ENCODE data around the gene MSH3. TPM values are rescaled to one million over a fixed set of nuclear protein-coding genes. Genes with fewer than 3 reads are reported as not detected.

The MSH3 gene
- polyA plus RNA-seq, result 13.8 TPM
- long read RNA-seq, donor 1, partial matches to known transcripts, result 27 of 27 reads
- long read RNA-seq, donor 1, other reads (novel, unspliced or antisense), result 0 of 27 reads
- long read RNA-seq, donor 2, result 0 reads
- long read RNA-seq, donor 3, result 0 reads
- long read RNA-seq, donor 4, result 0 reads
- long read RNA-seq, donor 5, result 0 reads
- long read RNA-seq, donor 6, result 0 reads
- long read RNA-seq, donor 7, partial matches to known transcripts, result 9 of 9 reads
- long read RNA-seq, donor 7, other reads (novel, unspliced or antisense), result 0 of 9 reads
- long read RNA-seq, donor 8, full-length matches to known transcripts, result 2 of 2 reads
- long read RNA-seq, donor 8, partial matches to known transcripts, result 0 of 2 reads
- long read RNA-seq, donor 8, other reads (novel, unspliced or antisense), result 0 of 2 reads
- long read RNA-seq, donor 9, result 0 reads
- long read RNA-seq, donor 10, full-length matches to known transcripts, result 1 of 1 reads
- long read RNA-seq, donor 10, partial matches to known transcripts, result 0 of 1 reads
- long read RNA-seq, donor 10, other reads (novel, unspliced or antisense), result 0 of 1 reads
- long read RNA-seq, donor 11, result 0 reads

DNA sequence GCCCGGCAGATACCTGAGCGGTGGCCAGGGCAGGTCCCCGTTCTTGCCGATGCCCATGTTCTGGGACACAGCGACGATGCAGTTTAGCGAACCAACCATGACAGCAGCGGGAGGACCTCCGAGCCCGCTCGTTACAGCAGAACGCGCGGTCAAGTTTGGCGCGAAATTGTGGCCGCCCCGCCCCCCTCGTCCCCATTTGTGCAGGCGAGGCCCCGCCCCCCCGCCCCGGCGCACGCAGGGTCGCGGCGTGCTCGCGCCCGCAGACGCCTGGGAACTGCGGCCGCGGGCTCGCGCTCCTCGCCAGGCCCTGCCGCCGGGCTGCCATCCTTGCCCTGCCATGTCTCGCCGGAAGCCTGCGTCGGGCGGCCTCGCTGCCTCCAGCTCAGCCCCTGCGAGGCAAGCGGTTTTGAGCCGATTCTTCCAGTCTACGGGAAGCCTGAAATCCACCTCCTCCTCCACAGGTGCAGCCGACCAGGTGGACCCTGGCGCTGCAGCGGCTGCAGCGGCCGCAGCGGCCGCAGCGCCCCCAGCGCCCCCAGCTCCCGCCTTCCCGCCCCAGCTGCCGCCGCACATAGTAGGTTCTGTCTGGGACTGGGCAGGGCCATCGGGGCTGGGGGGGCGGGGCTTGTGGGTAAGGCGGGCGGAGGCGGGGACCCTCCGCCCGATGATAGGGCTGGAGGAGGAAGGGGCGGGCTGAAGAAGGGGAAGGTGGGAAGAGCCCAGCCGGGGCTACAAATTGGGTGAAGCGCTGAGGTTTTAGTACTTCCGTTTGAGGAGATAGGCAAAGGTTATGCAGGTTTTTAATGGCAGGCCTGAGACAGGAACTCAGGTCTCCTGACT is at the start of gene MSH3, which contains the start of gene DHFR:
Gene MSH3, plus strand, starts transcription at position 262 of the 840 bp plus-strand sequence. Its CDS starts 76 bp downstream, at position 338.
Gene DHFR, minus strand, starts transcription at position 593 of the 840 bp plus-strand sequence. Its CDS starts 494 bp downstream, at position 99.
- Histone ChIP-seq H3K36me3 (ENCODE audit: control insufficient read depth, insufficient read depth, low read length) (peaks cover 25% of the 10 kb centered on the region), H3K4me3 (ENCODE audit: low read length) (peak within 1 kb of the TSS; percentile 67), H3K4me1 (ENCODE audit: control insufficient read depth, insufficient read depth, low read length) (peaks cover 2% of the 10 kb centered on the region), H3K9me3 (ENCODE audit: control insufficient read depth, low read depth, low read length) (no peaks in the 10 kb centered on the region), H3K27ac (ENCODE audit: low read length) (peak within 1 kb of the TSS; percentile 90), H3K27me3 (ENCODE audit: control insufficient read depth, insufficient read depth, low read length) (no peaks in the 10 kb centered on the region)
- peak; percentile 87 to 95 for DNase-seq
- no CpG with 5 or more reads among the region's 74 CpGs for WGBS (ENCODE audit: insufficient coverage, low lambda C conversion rate)

DNA sequence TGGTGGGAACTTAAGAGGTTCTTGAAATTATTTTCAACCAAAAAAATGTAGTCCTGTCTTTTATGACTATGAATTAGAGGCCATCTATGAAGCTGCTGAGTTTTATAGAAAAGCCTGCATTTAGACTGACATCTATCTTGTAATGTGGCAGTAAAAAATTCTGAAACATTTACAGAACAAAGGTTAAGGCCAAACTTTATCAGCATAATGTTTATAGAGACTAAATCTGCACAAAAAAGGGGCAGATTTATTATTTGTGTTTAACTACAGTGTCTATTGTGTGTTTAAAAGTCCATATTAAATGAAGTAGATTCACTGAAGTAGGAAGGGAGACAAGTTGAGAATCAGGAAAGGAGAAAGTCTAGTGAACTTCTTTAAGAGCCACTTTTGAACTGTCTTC is 47.1 kb upstream of the MSH3 start:
- H3K4me1 ChIP-seq (ENCODE audit: control insufficient read depth, insufficient read depth, low read length), result no peaks in the 10 kb centered on the region
- no peak overlapping the region for H3K4me3 ChIP-seq (ENCODE audit: low read length)
- H3K27me3 ChIP-seq (ENCODE audit: control insufficient read depth, insufficient read depth, low read length), result no peaks in the 10 kb centered on the region
- no peak for DNase-seq
- no peaks in the 10 kb centered on the region for H3K9me3 ChIP-seq (ENCODE audit: control insufficient read depth, low read depth, low read length)
- H3K36me3 ChIP-seq (ENCODE audit: control insufficient read depth, insufficient read depth, low read length), result no peaks in the 10 kb centered on the region
- H3K27ac ChIP-seq (ENCODE audit: low read length), result no peak overlapping the region

DNA sequence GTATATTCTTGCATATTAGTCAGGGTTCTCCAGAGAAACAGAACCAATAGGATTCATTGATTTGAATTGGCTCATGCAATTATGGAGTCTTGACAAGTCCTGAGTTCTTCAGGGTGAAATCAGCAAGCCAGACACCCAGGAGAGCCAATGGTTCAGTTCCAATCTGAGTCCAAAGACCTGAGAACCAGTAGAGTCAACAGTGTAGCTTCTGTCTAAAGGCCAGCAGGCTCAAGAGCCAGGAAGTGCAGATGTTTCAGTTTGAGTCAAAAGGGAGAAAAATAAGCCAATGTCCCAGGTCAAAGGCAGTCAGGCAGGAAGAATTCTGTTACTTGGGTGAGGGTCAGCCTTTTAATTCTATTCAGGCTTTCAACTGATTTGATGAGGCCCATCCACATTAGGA is 46.6 kb upstream of the MSH3 start:
- Histone ChIP-seq H3K4me3 (ENCODE audit: low read length) (no peak overlapping the region), H3K9me3 (ENCODE audit: control insufficient read depth, low read depth, low read length) (no peaks in the 10 kb centered on the region), H3K4me1 (ENCODE audit: control insufficient read depth, insufficient read depth, low read length) (no peaks in the 10 kb centered on the region), H3K36me3 (ENCODE audit: control insufficient read depth, insufficient read depth, low read length) (no peaks in the 10 kb centered on the region), H3K27me3 (ENCODE audit: control insufficient read depth, insufficient read depth, low read length) (no peaks in the 10 kb centered on the region), H3K27ac (ENCODE audit: low read length) (no peak overlapping the region)
- peak; percentile 10 to 36 for DNase-seq

DNA sequence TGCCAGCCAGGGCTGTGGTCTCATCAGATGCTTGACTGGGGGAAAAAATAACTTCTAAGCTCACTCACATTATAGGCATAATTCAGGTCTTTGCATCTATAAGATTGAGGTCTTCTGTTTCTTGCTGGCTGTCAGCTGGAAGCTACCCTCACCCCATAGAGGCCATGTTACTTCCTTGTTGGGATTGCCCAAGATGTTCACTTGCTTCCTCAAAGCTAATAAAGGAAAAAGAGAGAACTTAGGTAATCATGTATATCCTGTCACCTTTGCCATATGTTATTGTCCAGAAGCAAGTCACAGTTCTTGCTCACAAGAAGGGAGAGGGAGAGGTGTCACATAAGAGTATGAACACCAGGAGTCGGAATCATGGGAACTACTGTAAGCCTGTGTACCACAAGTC is 45.7 kb upstream of the MSH3 start:
- WGBS (ENCODE audit: insufficient coverage, low lambda C conversion rate), result no CpG with 5 or more reads among the region's 1 CpG

DNA sequence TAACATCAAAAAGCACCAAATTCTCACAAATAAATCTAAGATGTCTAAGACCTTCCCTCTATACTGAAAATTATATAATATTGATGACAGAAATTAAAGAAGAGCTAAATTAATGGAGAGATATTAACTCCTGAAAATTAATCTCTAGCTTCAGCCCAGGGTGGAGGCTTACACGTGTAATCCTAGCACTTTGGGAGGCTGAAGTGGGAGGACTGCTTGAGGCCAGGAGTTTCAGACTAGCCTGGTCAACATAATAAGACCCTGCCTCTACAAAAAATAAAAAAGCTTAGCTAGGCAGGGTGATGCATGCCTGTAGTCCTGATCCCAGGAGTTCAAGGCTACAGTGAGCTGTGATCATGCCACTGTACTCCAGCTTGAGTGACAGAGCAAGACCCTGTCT is 44.8 kb upstream of the MSH3 start:
- Histone ChIP-seq H3K27ac (ENCODE audit: low read length) (no peak overlapping the region), H3K36me3 (ENCODE audit: control insufficient read depth, insufficient read depth, low read length) (no peaks in the 10 kb centered on the region), H3K9me3 (ENCODE audit: control insufficient read depth, low read depth, low read length) (no peaks in the 10 kb centered on the region), H3K4me1 (ENCODE audit: control insufficient read depth, insufficient read depth, low read length) (no peaks in the 10 kb centered on the region), H3K4me3 (ENCODE audit: low read length) (no peak overlapping the region), H3K27me3 (ENCODE audit: control insufficient read depth, insufficient read depth, low read length) (no peaks in the 10 kb centered on the region)
- whole genome bisulfite sequencing (ENCODE audit: insufficient coverage, low lambda C conversion rate), result no CpG with 5 or more reads among the region's 1 CpG
- DNase-seq, result no peak

More for the DNA sequence above, 45.7 kb upstream of the MSH3 start:
- DNase-seq, result no peak
- H3K27ac ChIP-seq (ENCODE audit: low read length), result no peak overlapping the region
- H3K9me3 ChIP-seq (ENCODE audit: control insufficient read depth, low read depth, low read length), result no peaks in the 10 kb centered on the region
- H3K4me3 ChIP-seq (ENCODE audit: low read length), result no peak overlapping the region
- no peaks in the 10 kb centered on the region for H3K27me3 ChIP-seq (ENCODE audit: control insufficient read depth, insufficient read depth, low read length)
- H3K36me3 ChIP-seq (ENCODE audit: control insufficient read depth, insufficient read depth, low read length), result no peaks in the 10 kb centered on the region
- no peaks in the 10 kb centered on the region for H3K4me1 ChIP-seq (ENCODE audit: control insufficient read depth, insufficient read depth, low read length)

GRCh38 chr5:80615266-80615914 is 39.1 kb upstream of the MSH3 start:
- Histone ChIP-seq H3K36me3 (ENCODE audit: control insufficient read depth, insufficient read depth, low read length) (no peaks in the 10 kb centered on the region), H3K27me3 (ENCODE audit: control insufficient read depth, insufficient read depth, low read length) (no peaks in the 10 kb centered on the region), H3K27ac (ENCODE audit: low read length) (no peak overlapping the region), H3K4me3 (ENCODE audit: low read length) (no peak overlapping the region), H3K4me1 (ENCODE audit: control insufficient read depth, insufficient read depth, low read length) (no peaks in the 10 kb centered on the region), H3K9me3 (ENCODE audit: control insufficient read depth, low read depth, low read length) (no peaks in the 10 kb centered on the region)
- WGBS (ENCODE audit: insufficient coverage, low lambda C conversion rate), result 40% methylated on average over 1 of the region's 17 CpGs
- no peak for DNase-seq

DNA sequence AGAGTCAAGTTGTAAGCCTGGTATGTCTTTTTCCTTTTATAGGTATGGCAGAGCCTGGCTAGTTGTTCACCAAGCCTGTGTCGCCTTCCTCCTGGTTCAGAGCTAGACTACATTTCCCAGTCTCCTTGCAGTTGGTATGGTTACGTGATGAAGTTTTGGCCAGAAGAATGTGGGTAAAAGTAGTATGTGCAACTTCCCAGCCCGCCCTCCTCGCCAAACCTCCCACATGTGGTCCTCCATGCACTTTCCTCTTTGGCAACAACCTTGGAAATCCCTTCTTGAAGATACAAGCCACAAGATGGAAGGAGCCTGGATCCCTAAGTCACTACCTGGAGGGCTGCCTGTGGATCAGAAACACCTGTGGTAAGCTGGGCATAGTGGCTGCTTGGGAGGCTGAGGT is 36.0 kb upstream of the MSH3 start:
- Histone ChIP-seq H3K27ac (ENCODE audit: low read length) (no peak overlapping the region), H3K36me3 (ENCODE audit: control insufficient read depth, insufficient read depth, low read length) (no peaks in the 10 kb centered on the region), H3K27me3 (ENCODE audit: control insufficient read depth, insufficient read depth, low read length) (no peaks in the 10 kb centered on the region), H3K4me1 (ENCODE audit: control insufficient read depth, insufficient read depth, low read length) (no peaks in the 10 kb centered on the region), H3K9me3 (ENCODE audit: control insufficient read depth, low read depth, low read length) (no peaks in the 10 kb centered on the region), H3K4me3 (ENCODE audit: low read length) (no peak overlapping the region)
- WGBS (ENCODE audit: insufficient coverage, low lambda C conversion rate), result no CpG with 5 or more reads among the region's 4 CpGs
- DNase-seq, result no peak

DNA sequence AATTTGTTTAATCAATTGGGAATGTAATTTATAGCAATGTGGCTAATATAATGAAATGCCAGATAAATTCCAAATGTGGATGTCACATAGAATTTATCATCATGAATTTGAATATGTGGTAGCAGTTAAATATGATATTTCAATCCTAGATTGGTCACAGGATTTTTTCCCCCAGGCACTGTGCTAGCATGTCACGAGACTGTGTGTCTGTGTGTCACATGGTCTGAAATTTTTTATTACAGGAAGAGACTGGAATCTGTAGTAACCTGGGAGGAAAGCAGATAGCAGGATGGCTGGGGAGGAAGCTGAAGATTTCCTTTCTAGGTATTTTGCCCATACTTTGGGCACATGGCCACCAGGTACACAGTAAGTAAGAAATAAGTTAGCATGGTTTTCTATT is 35.4 kb upstream of the MSH3 start:
- Histone ChIP-seq H3K36me3 (ENCODE audit: control insufficient read depth, insufficient read depth, low read length) (no peaks in the 10 kb centered on the region), H3K4me1 (ENCODE audit: control insufficient read depth, insufficient read depth, low read length) (no peaks in the 10 kb centered on the region), H3K27ac (ENCODE audit: low read length) (no peak overlapping the region), H3K9me3 (ENCODE audit: control insufficient read depth, low read depth, low read length) (no peaks in the 10 kb centered on the region), H3K4me3 (ENCODE audit: low read length) (no peak overlapping the region), H3K27me3 (ENCODE audit: control insufficient read depth, insufficient read depth, low read length) (no peaks in the 10 kb centered on the region)
- no CpG with 5 or more reads among the region's 1 CpG for WGBS (ENCODE audit: insufficient coverage, low lambda C conversion rate)
- peak; percentile 50 to 70 for DNase-seq

GRCh38 chr5:80620211-80620610 is 34.2 kb upstream of the MSH3 start:
- Histone ChIP-seq H3K4me3 (ENCODE audit: low read length) (no peak overlapping the region), H3K4me1 (ENCODE audit: control insufficient read depth, insufficient read depth, low read length) (no peaks in the 10 kb centered on the region), H3K36me3 (ENCODE audit: control insufficient read depth, insufficient read depth, low read length) (peaks cover 2% of the 10 kb centered on the region), H3K9me3 (ENCODE audit: control insufficient read depth, low read depth, low read length) (no peaks in the 10 kb centered on the region), H3K27ac (ENCODE audit: low read length) (no peak overlapping the region), H3K27me3 (ENCODE audit: control insufficient read depth, insufficient read depth, low read length) (no peaks in the 10 kb centered on the region)
- no CpG with 5 or more reads among the region's 4 CpGs for WGBS (ENCODE audit: insufficient coverage, low lambda C conversion rate)
- no peak for DNase-seq

DNA sequence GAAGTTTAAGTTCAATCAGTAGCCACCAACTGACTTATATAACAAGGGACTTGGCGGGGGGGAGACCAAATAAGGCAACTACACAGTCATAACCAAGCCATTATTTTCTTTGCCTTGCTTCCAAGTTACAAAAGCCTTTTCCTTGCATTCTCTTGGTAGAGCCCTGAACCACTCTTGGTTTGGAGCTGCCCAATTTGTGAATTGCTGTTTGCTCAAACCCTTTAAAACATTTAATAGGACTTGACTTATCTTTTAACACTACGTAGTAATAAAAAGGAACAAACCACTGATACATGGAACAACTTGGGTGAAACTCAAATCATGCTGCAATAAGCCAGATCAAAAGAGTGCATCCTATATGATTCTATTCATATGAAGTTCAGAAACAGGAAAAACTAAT is 31.7 kb upstream of the MSH3 start:
- no peaks in the 10 kb centered on the region for H3K27me3 ChIP-seq (ENCODE audit: control insufficient read depth, insufficient read depth, low read length)
- no peak overlapping the region for H3K27ac ChIP-seq (ENCODE audit: low read length)
- H3K4me3 ChIP-seq (ENCODE audit: low read length), result no peak overlapping the region
- WGBS (ENCODE audit: insufficient coverage, low lambda C conversion rate), result no CpG with 5 or more reads among the region's 2 CpGs
- H3K9me3 ChIP-seq (ENCODE audit: control insufficient read depth, low read depth, low read length), result no peaks in the 10 kb centered on the region
- no peak for DNase-seq
- no peaks in the 10 kb centered on the region for H3K4me1 ChIP-seq (ENCODE audit: control insufficient read depth, insufficient read depth, low read length)
- H3K36me3 ChIP-seq (ENCODE audit: control insufficient read depth, insufficient read depth, low read length), result peaks cover 2% of the 10 kb centered on the region

All from large intestine (tissue), 12 donors.